NCI-H524 treated with DMSO at 0.1 percent for 48 hours (cell line): ENCODE data around the gene SCD5.
A peak's percentile ranks its signal among the peaks of the same experiment; 100 is the strongest.

Experiments used
- DNase-seq: peaks from one replicate; lab custom pipeline; 2025; lab: John Stamatoyannopoulos, UW

SCD5 gene

GRCh38 chr4:82765134-82765533 is 33.5 kb downstream of the SCD5 start:
- no peak for DNase-seq

GRCh38 chr4:82761229-82761628 is 37.4 kb downstream of the SCD5 start:
- DNase-seq = no peak

- no peak for DNase-seq
Measured at GRCh38 chr4:82758701-82759685, 39.6 kb downstream of the SCD5 start.

- no peak for DNase-seq
Measured at GRCh38 chr4:82756061-82756460, 42.5 kb downstream of the SCD5 start.

GRCh38 chr4:82755650-82756049 is 42.9 kb downstream of the SCD5 start:
- DNase-seq = no peak

- no peak for DNase-seq
Measured at GRCh38 chr4:82754513-82755165, 44.0 kb downstream of the SCD5 start.

- DNase-seq = peak; percentile 49
Measured at GRCh38 chr4:82753725-82754410, 44.7 kb downstream of the SCD5 start.

GRCh38 chr4:82753238-82753637 is 45.4 kb downstream of the SCD5 start:
- no peak for DNase-seq

GRCh38 chr4:82748810-82749470 is 49.7 kb downstream of the SCD5 start:
- DNase-seq = no peak

GRCh38 chr4:82747686-82748575 is 50.7 kb downstream of the SCD5 start:
- DNase-seq = no peak

- no peak for DNase-seq
Measured at GRCh38 chr4:82746705-82747574, 51.7 kb downstream of the SCD5 start.

- no peak for DNase-seq
Measured at GRCh38 chr4:82745173-82745842, 53.3 kb downstream of the SCD5 start.

- no peak for DNase-seq
Measured at GRCh38 chr4:82744284-82744968, 54.2 kb downstream of the SCD5 start.

GRCh38 chr4:82741188-82741587 is 57.4 kb downstream of the SCD5 start:
- DNase-seq = no peak

GRCh38 chr4:82739287-82740190 is 59.1 kb downstream of the SCD5 start:
- DNase-seq = no peak

GRCh38 chr4:82737354-82737753 is 61.2 kb downstream of the SCD5 start:
- DNase-seq = no peak

GRCh38 chr4:82733636-82734035 is 65.0 kb downstream of the SCD5 start:
- no peak for DNase-seq

GRCh38 chr4:82728301-82728700 is 70.3 kb downstream of the SCD5 start:
- no peak for DNase-seq
